Progenitor cell of endocrine pancreas (in vitro differentiated cells): Measurements from ENCODE around the gene WFIKKN2. TPM values are rescaled to one million over a fixed set of nuclear protein-coding genes. Genes with fewer than 3 reads are reported as not detected.

Source experiments
- DNase-seq: peaks from one replicate; pipeline ENCODE4 v3.0.0; 2021; ENCODE audit warnings: low spot score; ENCODE audit not compliant: unreplicated experiment
- H3K27ac Mint-ChIP-seq: 2 replicates; pipeline ENCODE4 v1.8.0; 2021; ENCODE audit warnings: mild to moderate bottlenecking, moderate library complexity, mixed read lengths
- H3K27me3 Mint-ChIP-seq: 2 replicates; pipeline ENCODE4 v1.8.0; 2021; ENCODE audit warnings: mixed read lengths
- H3K36me3 Mint-ChIP-seq: 2 replicates; pipeline ENCODE4 v1.8.0; 2022; ENCODE audit warnings: mixed read lengths; ENCODE audit not compliant: insufficient read depth
- H3K4me1 Mint-ChIP-seq: 2 replicates; pipeline ENCODE4 v1.8.0; 2021; ENCODE audit warnings: low read depth, mixed read lengths
- H3K4me3 Mint-ChIP-seq: 2 replicates; pipeline ENCODE4 v1.8.0; 2021; ENCODE audit warnings: low read depth, mild to moderate bottlenecking, moderate library complexity, mixed read lengths
- H3K9me3 Mint-ChIP-seq: 2 replicates; pipeline ENCODE4 v1.8.0; 2021; ENCODE audit warnings: low read depth, mixed read lengths
- total RNA-seq: library from RNA; stranded (reverse); gene quantifications from 2 replicates; pipeline ENCODE4 v1.2.1, GENCODE V29; 2021
- TF ChIP-seq, protein P1 (sequence below): fragments of 200-600 bp; sonication (generic); IDR thresholded peaks from one replicate; pipeline ENCODE4 v1.5.0; 2021; ENCODE audit warnings: antibody characterized with exemption, mild to moderate bottlenecking; ENCODE audit not compliant: unreplicated experiment

WFIKKN2 gene
- total RNA-seq, 1 donor from 2014 or later, result not detected

GRCh38 chr17:50863221-50863843, 27.9 kb downstream of the WFIKKN2 start:
- no peaks in the 10 kb centered on the region for H3K9me3 Mint-ChIP-seq
- no peaks in the 10 kb centered on the region for H3K27me3 Mint-ChIP-seq
- peak overlapping the region; percentile 93 for H3K4me3 Mint-ChIP-seq
- H3K36me3 Mint-ChIP-seq, result peaks cover 14% of the 10 kb centered on the region
- DNase-seq, result no peak
- peak overlapping the region; percentile 85 for H3K27ac Mint-ChIP-seq
- H3K4me1 Mint-ChIP-seq, result peaks cover 32% of the 10 kb centered on the region
- TF ChIP-seq, protein P1, sequence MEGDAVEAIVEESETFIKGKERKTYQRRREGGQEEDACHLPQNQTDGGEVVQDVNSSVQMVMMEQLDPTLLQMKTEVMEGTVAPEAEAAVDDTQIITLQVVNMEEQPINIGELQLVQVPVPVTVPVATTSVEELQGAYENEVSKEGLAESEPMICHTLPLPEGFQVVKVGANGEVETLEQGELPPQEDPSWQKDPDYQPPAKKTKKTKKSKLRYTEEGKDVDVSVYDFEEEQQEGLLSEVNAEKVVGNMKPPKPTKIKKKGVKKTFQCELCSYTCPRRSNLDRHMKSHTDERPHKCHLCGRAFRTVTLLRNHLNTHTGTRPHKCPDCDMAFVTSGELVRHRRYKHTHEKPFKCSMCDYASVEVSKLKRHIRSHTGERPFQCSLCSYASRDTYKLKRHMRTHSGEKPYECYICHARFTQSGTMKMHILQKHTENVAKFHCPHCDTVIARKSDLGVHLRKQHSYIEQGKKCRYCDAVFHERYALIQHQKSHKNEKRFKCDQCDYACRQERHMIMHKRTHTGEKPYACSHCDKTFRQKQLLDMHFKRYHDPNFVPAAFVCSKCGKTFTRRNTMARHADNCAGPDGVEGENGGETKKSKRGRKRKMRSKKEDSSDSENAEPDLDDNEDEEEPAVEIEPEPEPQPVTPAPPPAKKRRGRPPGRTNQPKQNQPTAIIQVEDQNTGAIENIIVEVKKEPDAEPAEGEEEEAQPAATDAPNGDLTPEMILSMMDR, result peak; percentile 66

DNA sequence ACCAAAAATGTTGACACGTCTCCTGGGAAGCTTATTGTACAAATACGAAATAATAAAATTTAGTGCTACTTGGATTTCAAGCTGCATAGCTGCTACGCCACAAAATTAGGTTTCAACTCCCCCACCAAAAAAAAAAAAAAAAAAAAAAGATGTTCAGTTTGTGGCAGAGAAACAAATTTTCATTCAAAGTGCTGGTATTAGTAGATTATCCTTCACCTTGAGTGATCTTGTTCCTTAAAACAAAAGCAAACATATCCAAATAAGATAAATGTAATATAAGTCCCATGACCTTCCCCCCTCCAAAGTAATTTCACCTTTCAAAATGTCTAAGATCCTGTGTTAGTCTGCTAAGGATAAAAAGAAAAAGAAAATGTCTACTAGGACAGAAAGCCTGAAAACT, 28.5 kb downstream of the WFIKKN2 start:
- peak overlapping the region; percentile 93 for H3K4me3 Mint-ChIP-seq
- H3K9me3 Mint-ChIP-seq, result no peaks in the 10 kb centered on the region
- H3K36me3 Mint-ChIP-seq, result peaks cover 14% of the 10 kb centered on the region
- no peak for DNase-seq
- no peaks in the 10 kb centered on the region for H3K27me3 Mint-ChIP-seq
- TF ChIP-seq, protein P1, result no peak
- peaks cover 36% of the 10 kb centered on the region for H3K4me1 Mint-ChIP-seq
- no peak overlapping the region for H3K27ac Mint-ChIP-seq

DNA sequence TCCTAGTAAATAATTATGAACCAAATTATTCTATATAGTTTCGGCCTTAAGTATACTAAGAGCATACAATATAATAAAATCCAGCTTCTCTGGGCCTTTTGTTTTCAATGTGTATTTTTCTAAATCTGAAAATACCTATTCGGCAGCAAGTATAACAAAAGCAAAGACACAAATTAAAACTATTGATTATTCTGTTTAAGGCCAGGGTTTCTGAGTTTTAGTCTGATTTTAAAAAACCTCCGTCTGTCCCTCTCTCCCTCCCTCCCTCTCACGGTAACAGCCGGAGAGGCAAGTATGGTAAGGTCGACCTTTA, 29.3 kb downstream of the WFIKKN2 start:
- Mint-ChIP-seq H3K27me3 (no peaks in the 10 kb centered on the region), H3K27ac (peak overlapping the region; percentile 99), H3K4me3 (peak overlapping the region; percentile 93), H3K9me3 (no peaks in the 10 kb centered on the region), H3K36me3 (peaks cover 14% of the 10 kb centered on the region), H3K4me1 (peaks cover 36% of the 10 kb centered on the region)
- DNase-seq, result no peak
- TF ChIP-seq, protein P1, result no peak

DNA sequence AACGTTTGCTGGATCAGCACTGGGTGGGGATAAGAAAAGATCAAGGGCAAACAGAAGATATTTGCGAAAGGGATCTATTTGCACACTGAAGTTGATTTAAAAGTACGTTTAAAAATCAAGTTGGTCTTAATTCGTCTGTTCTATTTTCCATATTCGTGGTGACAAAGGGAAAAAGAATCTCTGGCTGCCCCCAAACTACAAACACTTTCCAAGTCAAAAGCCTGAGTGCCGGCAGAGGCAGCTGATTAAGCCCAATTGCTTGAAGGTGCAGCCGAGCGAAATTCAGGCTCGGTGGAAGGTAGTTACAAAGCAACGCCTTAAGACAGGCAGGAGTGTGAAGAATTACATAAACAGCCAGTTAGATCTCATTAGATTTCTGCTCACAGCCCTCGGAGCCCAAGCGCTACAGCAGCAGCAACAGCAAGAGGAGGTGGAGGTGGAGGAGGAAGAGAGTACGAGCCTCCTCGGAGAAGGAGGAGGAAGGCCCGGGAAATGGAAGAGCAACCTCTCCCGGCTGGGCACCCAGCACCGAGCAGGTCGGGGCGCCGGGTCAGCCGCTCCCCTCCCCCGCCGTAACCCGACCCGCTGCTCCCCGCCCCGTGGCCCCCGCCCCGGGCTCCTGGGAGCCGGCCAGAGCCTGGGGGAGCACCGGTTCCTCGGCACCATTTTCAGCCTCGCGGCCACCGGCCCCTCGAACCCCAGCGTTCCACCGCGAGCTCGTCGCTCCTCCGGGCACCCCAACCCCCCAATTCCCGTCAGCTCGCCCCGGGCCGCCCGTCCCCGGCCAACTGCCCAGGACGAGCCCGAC, 29.9 kb downstream of the WFIKKN2 start:
- Mint-ChIP-seq H3K27ac (peak overlapping the region; percentile 99), H3K36me3 (peaks cover 14% of the 10 kb centered on the region), H3K4me3 (peak overlapping the region; percentile 93), H3K4me1 (peaks cover 39% of the 10 kb centered on the region), H3K27me3 (no peaks in the 10 kb centered on the region), H3K9me3 (no peaks in the 10 kb centered on the region)
- peak; percentile 22 for DNase-seq
- TF ChIP-seq, protein P1, result no peak

GRCh38 chr17:50865868-50866260, 30.5 kb downstream of the WFIKKN2 start:
- DNase-seq, result no peak
- Mint-ChIP-seq H3K9me3 (no peaks in the 10 kb centered on the region), H3K27ac (peak overlapping the region; percentile 62), H3K4me3 (peak overlapping the region; percentile 93), H3K4me1 (peaks cover 39% of the 10 kb centered on the region), H3K36me3 (peaks cover 13% of the 10 kb centered on the region), H3K27me3 (no peaks in the 10 kb centered on the region)
- TF ChIP-seq, protein P1, result no peak
